ENCODE measurements around the gene GALNT13. TPM values are rescaled to one million over a fixed set of nuclear protein-coding genes. Genes with fewer than 3 reads are reported as not detected.
A peak's percentile ranks its signal among the peaks of the same experiment; 100 is the strongest.

The GALNT13 gene
- total RNA-seq, 2 experiments from 2014 or later = 0.55 to 0.61 TPM

DNA sequence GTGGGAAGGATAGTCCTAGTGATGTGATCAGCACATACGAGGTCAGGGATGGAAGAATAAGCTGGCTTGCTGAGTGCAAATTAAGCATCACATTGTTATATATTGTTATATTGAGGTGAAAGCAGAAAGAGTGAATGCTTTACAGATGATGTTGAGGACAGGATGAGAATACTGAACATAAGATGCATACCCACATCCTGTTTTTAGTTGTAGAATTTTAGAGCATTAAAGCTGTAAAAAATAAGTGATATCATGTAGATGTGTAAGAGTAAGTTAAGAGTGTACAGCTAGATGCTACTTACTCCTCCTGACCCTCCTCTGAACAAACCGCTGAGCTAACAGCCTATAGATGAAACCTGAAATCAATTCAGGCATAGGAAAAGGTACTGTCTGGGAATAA is 555.7 kb downstream of the GALNT13 start:
- no peak for DNase-seq
- ChIA-PET CTCF (interaction anchor here (0.9 kb wide), 1 partner anchor 12 kb away, joined by 3 read pairs; no protein-coding TSS in a partner anchor), POLR2A (interaction anchor here (1.1 kb wide), 1 partner anchor 10 kb away, joined by 4 read pairs; no protein-coding TSS in a partner anchor)
- H3K4me3 Mint-ChIP-seq = no peak overlapping the region
- no peak overlapping the region for H3K27ac Mint-ChIP-seq
- ATAC-seq = no peak
- H3K9me3 Mint-ChIP-seq (ENCODE audit: insufficient read depth) = peaks cover 3% of the 10 kb centered on the region
- peaks cover 4% of the 10 kb centered on the region for H3K4me1 Mint-ChIP-seq (ENCODE audit: low read depth)
- no peaks in the 10 kb centered on the region for H3K27me3 Mint-ChIP-seq (ENCODE audit: low read depth)
- no peaks in the 10 kb centered on the region for H3K36me3 Mint-ChIP-seq (ENCODE audit: low read depth)

DNA sequence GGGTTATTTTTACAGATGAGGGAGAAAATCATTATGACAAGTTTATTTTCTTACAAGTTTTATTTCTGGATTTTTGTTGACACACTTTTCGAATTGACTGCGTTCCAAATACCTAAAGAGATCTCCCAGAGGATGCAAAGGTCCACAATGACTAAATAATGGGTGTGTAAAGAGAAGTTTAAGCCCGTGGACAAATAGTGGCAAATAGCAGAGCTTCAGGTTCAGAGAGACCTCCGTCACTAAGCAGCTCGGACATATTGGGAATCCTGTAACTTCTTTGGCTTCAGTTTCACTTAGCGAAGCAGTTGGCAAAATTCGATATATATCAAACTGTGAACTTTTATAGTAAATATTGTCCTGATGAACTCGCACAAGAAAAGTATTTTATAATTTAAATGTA is 556.3 kb downstream of the GALNT13 start:
- Mint-ChIP-seq H3K9me3 (ENCODE audit: insufficient read depth) (peaks cover 3% of the 10 kb centered on the region), H3K4me1 (ENCODE audit: low read depth) (peaks cover 4% of the 10 kb centered on the region), H3K4me3 (no peak overlapping the region), H3K36me3 (ENCODE audit: low read depth) (no peaks in the 10 kb centered on the region), H3K27me3 (ENCODE audit: low read depth) (no peaks in the 10 kb centered on the region), H3K27ac (no peak overlapping the region)
- ATAC-seq (no peak), DNase-seq (no peak)
- ChIA-PET CTCF (interaction anchor here (0.9 kb wide), 1 partner anchor 12 kb away, joined by 3 read pairs; no protein-coding TSS in a partner anchor), POLR2A (interaction anchor here (1.1 kb wide), 1 partner anchor 9 kb away, joined by 4 read pairs; no protein-coding TSS in a partner anchor)

DNA sequence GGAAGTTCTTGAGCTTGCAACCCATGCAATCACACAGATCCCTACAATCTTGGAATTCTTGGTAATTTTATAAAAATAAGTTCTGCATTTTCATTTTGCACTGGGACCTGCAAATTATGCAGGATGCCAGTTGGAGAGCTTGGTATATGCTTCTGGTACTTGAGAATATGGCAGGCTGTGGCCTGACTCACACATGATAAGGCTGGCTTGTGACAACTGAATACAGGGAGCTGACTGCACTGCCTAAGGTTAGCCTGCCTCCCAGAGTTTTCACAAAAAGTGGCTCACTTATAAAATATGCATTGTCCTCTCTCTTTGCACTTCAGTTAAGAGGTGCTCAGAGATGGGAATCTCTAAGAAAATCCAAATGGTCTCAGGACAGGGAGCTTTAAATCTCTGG is 561.3 kb downstream of the GALNT13 start:
- Mint-ChIP-seq H3K36me3 (ENCODE audit: low read depth) (no peaks in the 10 kb centered on the region), H3K4me1 (ENCODE audit: low read depth) (peaks cover 6% of the 10 kb centered on the region), H3K27me3 (ENCODE audit: low read depth) (no peaks in the 10 kb centered on the region), H3K9me3 (ENCODE audit: insufficient read depth) (no peaks in the 10 kb centered on the region), H3K27ac (no peak overlapping the region), H3K4me3 (no peak overlapping the region)
- ATAC-seq = no peak
- CTCF ChIA-PET = interaction anchor here (1.1 kb wide), 1 partner anchor 20 kb away, joined by 4 read pairs; no protein-coding TSS in a partner anchor
- DNase-seq = no peak
- POLR2A ChIA-PET = no interaction called here

DNA sequence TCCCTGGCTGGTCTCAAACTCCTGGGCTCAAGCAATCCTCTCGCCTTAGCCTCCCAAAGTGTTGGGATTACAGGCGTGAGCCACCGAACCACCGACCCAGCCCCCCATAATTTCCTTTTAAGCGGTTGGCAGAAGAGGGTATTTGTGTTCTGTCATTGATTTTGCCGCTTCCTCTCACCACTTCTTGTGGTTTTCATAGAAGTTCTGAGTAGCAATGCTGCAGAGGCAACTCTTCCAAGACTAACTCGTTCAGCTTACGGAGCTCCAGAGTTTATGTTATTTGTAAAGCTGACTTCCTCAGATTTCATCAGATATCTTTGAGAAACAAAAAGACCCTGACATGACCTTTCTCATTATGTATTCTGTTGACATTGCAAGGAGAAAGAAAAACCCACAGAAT is 565.4 kb downstream of the GALNT13 start:
- no peak overlapping the region for H3K4me3 Mint-ChIP-seq
- peaks cover 6% of the 10 kb centered on the region for H3K4me1 Mint-ChIP-seq (ENCODE audit: low read depth)
- H3K27me3 Mint-ChIP-seq (ENCODE audit: low read depth) = no peaks in the 10 kb centered on the region
- CTCF ChIA-PET = no interaction called here
- H3K27ac Mint-ChIP-seq = no peak overlapping the region
- no peaks in the 10 kb centered on the region for H3K36me3 Mint-ChIP-seq (ENCODE audit: low read depth)
- DNase-seq = peak; percentile 19
- ATAC-seq = no peak
- no peaks in the 10 kb centered on the region for H3K9me3 Mint-ChIP-seq (ENCODE audit: insufficient read depth)
- POLR2A ChIA-PET = interaction anchor here (1.0 kb wide), 1 partner anchor 9 kb away, joined by 4 read pairs; no protein-coding TSS in a partner anchor

DNA sequence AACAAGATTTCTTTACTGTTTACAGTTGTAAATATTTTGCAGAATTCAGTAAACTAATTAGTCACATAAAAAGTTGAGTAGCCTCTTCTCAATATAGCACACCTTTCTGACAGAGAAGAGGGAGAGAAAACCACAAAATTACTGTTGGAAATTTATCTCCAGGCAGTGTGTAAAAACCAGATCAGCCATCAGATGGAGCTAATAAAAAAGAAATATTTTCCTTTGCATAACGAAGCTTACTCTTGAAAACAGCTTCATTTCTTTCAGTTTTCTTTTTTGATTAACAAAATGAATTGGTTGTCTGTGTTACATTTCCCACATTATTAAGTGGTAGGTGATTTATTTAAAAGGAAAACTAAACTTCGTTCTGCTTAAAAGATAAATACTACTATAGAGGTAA is 567.4 kb downstream of the GALNT13 start:
- H3K4me3 Mint-ChIP-seq = no peak overlapping the region
- DNase-seq = no peak
- no peak overlapping the region for H3K27ac Mint-ChIP-seq
- no peaks in the 10 kb centered on the region for H3K27me3 Mint-ChIP-seq (ENCODE audit: low read depth)
- no peaks in the 10 kb centered on the region for H3K36me3 Mint-ChIP-seq (ENCODE audit: low read depth)
- no peak for ATAC-seq
- no peaks in the 10 kb centered on the region for H3K9me3 Mint-ChIP-seq (ENCODE audit: insufficient read depth)
- ChIA-PET CTCF (interaction anchor here (1.4 to 2.1 kb wide), 2 partner anchors 10 to 12 kb away, joined by 3 to 5 read pairs; no protein-coding TSS in a partner anchor), POLR2A (no interaction called here)
- peaks cover 6% of the 10 kb centered on the region for H3K4me1 Mint-ChIP-seq (ENCODE audit: low read depth)

DNA sequence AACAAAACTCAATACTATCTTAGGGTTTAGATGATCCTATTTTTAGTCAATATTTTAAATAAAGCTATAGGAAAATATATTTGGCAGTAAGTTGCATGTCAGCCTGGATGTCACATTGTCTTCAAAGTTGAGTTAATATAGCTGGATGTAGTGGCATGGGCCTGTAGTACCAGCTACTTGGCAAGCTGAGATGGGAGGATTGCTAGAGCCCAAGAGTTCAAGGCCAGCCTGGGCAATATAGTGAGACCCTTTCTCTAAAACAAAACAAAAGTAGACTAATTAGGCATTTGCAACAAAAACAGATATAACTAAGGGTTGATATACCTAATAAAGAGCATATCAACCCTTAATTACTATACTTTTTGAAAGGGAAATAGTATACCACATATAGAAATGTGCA is 572.2 kb downstream of the GALNT13 start:
- no peak for DNase-seq
- Mint-ChIP-seq H3K36me3 (ENCODE audit: low read depth) (no peaks in the 10 kb centered on the region), H3K4me1 (ENCODE audit: low read depth) (no peaks in the 10 kb centered on the region), H3K27me3 (ENCODE audit: low read depth) (no peaks in the 10 kb centered on the region), H3K27ac (no peak overlapping the region), H3K4me3 (no peak overlapping the region), H3K9me3 (ENCODE audit: insufficient read depth) (no peaks in the 10 kb centered on the region)
- CTCF ChIA-PET = no interaction called here
- no peak for ATAC-seq
- POLR2A ChIA-PET = no interaction called here

DNA sequence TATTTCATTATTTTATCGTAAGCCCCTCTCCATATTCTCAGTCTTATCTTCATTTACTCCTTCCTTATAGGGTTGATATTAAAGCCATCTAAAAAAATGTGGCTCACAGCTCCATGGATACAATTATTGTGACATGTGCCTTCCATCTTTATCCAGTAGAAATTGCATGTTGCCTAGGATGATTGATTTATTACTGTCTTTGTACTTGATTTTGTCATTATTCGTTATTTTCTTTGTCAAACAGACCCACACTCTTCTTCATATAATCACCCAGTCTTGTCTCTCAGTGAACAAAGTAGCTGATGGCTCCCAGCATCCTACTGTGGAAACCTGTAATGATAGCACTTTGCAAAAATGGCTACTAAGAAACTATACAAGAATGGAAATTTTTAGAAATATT is 574.6 kb downstream of the GALNT13 start:
- ChIA-PET POLR2A (no interaction called here), CTCF (no interaction called here)
- ATAC-seq (no peak), DNase-seq (no peak)
- Mint-ChIP-seq H3K36me3 (ENCODE audit: low read depth) (no peaks in the 10 kb centered on the region), H3K27me3 (ENCODE audit: low read depth) (no peaks in the 10 kb centered on the region), H3K27ac (no peak overlapping the region), H3K9me3 (ENCODE audit: insufficient read depth) (no peaks in the 10 kb centered on the region), H3K4me3 (no peak overlapping the region), H3K4me1 (ENCODE audit: low read depth) (no peaks in the 10 kb centered on the region)

DNA sequence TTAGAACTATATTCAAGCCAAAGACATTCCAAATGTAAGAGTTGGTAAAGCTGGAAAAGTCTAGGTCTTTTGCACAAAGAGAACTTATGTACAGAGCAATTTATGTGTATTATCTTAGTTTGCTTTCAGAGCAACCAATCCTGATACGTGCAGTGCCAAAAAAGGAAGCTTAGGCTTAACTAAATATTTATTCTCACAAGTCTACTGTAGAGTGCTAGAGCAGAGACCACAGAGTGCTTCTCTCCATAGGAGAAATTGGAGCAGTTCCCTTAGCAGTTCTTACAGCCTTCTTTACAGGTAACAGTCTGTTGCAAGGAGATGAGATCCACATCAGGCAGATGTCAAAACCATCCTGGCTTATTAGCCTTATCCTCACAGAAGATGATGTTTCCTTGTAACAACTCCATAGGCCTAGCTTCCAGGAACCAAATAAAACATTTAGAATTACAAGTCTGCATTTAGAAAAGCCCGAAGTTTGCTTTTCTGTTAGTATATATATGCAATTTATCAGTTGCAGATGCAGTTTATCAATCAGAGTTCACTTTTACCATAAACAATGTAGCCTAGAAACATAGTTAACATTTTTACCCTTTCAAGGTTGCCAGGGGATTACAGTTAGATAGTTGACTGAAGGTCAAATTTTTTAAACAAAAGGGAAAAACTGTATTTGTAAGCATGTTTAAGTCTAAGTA is 576.2 kb downstream of the GALNT13 start:
- ChIA-PET POLR2A (no interaction called here), CTCF (interaction anchor here (1.2 kb wide), 1 partner anchor 34 kb away, joined by 3 read pairs; no protein-coding TSS in a partner anchor)
- Mint-ChIP-seq H3K4me1 (ENCODE audit: low read depth) (no peaks in the 10 kb centered on the region), H3K27ac (no peak overlapping the region), H3K4me3 (no peak overlapping the region), H3K9me3 (ENCODE audit: insufficient read depth) (no peaks in the 10 kb centered on the region), H3K27me3 (ENCODE audit: low read depth) (no peaks in the 10 kb centered on the region), H3K36me3 (ENCODE audit: low read depth) (no peaks in the 10 kb centered on the region)
- ATAC-seq = no peak
- DNase-seq = no peak

DNA sequence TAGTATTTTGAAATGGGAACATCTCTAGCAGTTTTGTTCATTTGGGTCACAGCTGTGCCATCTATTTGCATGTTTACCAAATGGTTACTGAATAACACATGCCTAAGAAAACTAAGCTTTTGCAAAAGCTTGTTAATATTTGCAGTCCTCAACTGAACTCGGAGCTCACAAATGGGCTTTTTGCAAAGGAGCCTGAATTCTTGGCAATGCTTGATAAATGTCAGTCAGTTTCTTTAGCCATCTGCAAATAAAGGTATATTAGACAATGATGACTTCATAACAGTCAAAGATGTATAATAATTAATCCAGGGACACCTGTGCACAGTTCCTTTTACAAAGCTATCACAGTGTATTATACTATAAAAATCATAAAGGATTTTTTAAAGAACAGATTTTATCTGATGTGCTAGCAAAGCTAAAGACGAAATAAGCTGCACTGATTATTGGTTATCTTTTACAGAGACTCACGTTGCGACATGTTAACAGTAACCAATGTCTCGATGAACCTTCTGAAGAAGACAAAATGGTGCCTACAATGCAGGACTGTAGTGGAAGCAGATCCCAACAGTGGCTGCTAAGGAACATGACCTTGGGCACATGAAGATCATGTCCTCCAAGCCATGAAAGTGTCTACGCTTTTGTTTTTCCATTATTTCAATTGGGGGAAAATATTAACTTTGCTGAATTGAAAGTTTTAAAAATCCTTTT is 578.4 kb downstream of the GALNT13 start:
- H3K4me3 Mint-ChIP-seq = no peak overlapping the region
- no peak overlapping the region for H3K27ac Mint-ChIP-seq
- H3K36me3 Mint-ChIP-seq (ENCODE audit: low read depth) = no peaks in the 10 kb centered on the region
- no peaks in the 10 kb centered on the region for H3K9me3 Mint-ChIP-seq (ENCODE audit: insufficient read depth)
- ATAC-seq (no peak), DNase-seq (no peak)
- ChIA-PET POLR2A (no interaction called here), CTCF (no interaction called here)
- H3K27me3 Mint-ChIP-seq (ENCODE audit: low read depth) = no peaks in the 10 kb centered on the region
- no peaks in the 10 kb centered on the region for H3K4me1 Mint-ChIP-seq (ENCODE audit: low read depth)

DNA sequence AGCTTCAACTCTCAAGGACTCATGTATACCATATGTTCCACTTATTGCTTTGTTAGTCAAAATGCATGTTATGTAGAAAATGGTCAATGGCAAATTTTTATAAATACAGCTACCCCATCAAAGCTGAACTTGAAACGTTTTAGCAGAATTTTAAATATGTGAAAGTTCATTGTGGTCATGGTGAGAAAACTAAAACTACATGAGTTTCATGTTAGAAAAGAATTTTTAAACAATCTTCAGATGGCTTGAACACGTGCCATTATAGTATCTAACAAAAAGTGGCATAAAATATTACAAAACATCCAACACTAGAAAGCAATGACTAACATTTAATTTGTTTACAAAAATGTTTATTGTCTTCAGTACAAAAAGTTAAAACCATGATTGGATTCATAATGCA is 580.7 kb downstream of the GALNT13 start:
- H3K27ac Mint-ChIP-seq = no peak overlapping the region
- CTCF ChIA-PET = interaction anchor here (1.6 kb wide), 1 partner anchor 20 kb away, joined by 4 read pairs; no protein-coding TSS in a partner anchor
- no peaks in the 10 kb centered on the region for H3K27me3 Mint-ChIP-seq (ENCODE audit: low read depth)
- POLR2A ChIA-PET = no interaction called here
- no peaks in the 10 kb centered on the region for H3K9me3 Mint-ChIP-seq (ENCODE audit: insufficient read depth)
- H3K4me3 Mint-ChIP-seq = no peak overlapping the region
- DNase-seq (no peak), ATAC-seq (no peak)
- no peaks in the 10 kb centered on the region for H3K36me3 Mint-ChIP-seq (ENCODE audit: low read depth)
- H3K4me1 Mint-ChIP-seq (ENCODE audit: low read depth) = no peaks in the 10 kb centered on the region

DNA sequence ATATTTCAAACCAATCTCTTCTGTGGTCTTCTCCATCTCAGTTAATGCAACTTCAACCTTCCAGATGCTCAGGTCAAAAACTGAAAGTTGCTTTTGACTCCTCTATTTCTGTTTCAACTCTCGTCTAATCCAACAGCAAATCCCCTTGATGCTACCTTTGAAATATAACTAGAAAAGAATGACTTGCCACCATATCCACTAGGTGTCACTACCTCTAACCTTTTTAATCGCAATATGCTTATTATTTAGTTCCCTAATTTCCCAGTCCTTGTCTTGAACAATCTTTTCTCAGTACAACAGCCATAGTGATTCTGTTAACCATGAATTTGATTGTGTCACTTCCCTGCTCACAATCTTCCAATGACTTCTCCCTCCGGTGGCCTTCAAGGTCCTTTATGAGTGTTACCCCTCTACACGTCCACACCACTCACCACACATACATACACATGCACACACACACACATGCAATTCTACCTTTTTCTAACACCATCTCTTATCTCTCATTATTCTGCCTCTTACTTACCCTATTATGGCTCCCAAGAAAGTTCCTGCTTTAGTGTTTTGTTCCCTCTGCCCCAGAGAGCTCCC is 581.3 kb downstream of the GALNT13 start:
- Mint-ChIP-seq H3K27me3 (ENCODE audit: low read depth) (no peaks in the 10 kb centered on the region), H3K9me3 (ENCODE audit: insufficient read depth) (no peaks in the 10 kb centered on the region), H3K36me3 (ENCODE audit: low read depth) (no peaks in the 10 kb centered on the region), H3K27ac (no peak overlapping the region), H3K4me1 (ENCODE audit: low read depth) (no peaks in the 10 kb centered on the region), H3K4me3 (no peak overlapping the region)
- DNase-seq = no peak
- CTCF ChIA-PET = interaction anchor here (1.6 kb wide), 1 partner anchor 21 kb away, joined by 4 read pairs; no protein-coding TSS in a partner anchor
- POLR2A ChIA-PET = no interaction called here
- ATAC-seq = no peak

DNA sequence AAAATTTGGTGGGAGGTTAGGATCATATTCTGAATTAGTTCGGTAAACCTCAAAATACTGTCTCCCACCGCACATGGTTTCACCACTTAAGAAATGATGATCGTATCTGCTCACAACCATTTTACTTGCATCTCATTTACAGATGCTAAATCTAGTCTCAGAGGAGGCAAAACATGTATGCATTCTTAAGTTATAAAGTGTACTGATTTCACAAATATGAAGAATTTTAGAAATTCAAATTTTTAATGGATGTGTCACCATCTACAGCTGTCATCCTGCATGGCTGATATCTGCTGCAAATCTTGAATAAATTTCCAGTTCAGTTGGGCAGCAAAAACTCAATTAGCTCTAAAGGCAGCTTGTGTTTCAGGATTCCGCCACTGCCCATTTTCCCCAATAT is 583.4 kb downstream of the GALNT13 start:
- no peak overlapping the region for H3K4me3 Mint-ChIP-seq
- H3K4me1 Mint-ChIP-seq (ENCODE audit: low read depth) = no peaks in the 10 kb centered on the region
- H3K9me3 Mint-ChIP-seq (ENCODE audit: insufficient read depth) = no peaks in the 10 kb centered on the region
- POLR2A ChIA-PET = no interaction called here
- H3K27me3 Mint-ChIP-seq (ENCODE audit: low read depth) = no peaks in the 10 kb centered on the region
- no peak overlapping the region for H3K27ac Mint-ChIP-seq
- ATAC-seq (no peak), DNase-seq (no peak)
- CTCF ChIA-PET = no interaction called here
- H3K36me3 Mint-ChIP-seq (ENCODE audit: low read depth) = no peaks in the 10 kb centered on the region
